BLaER1 (cell line): ENCODE data around the gene CFAP61.

Experiments used
- H3K27ac ChIP-seq: shearing (Covaris generic); formaldehyde crosslinking; 2 replicates; pipeline ENCODE4 v1.8.1; 2022
- H3K27me3 ChIP-seq: shearing (Covaris generic); formaldehyde crosslinking; 2 replicates; pipeline ENCODE4 v1.8.1; 2022
- H3K36me3 ChIP-seq: shearing (Covaris generic); formaldehyde crosslinking; 2 replicates; pipeline ENCODE4 v1.8.1; 2022
- H3K4me1 ChIP-seq: shearing (Covaris generic); formaldehyde crosslinking; 2 replicates; pipeline ENCODE4 v1.8.1; 2022
- H3K4me2 ChIP-seq: shearing (Covaris generic); formaldehyde crosslinking; 2 replicates; pipeline ENCODE4 v1.8.1; 2022
- H3K4me3 ChIP-seq: shearing (Covaris generic); formaldehyde crosslinking; 2 replicates; pipeline ENCODE4 v1.8.1; 2022
- H3K9ac ChIP-seq: shearing (Covaris generic); formaldehyde crosslinking; 2 replicates; pipeline ENCODE4 v1.8.1; 2022
- H3K9me3 ChIP-seq: shearing (Covaris generic); formaldehyde crosslinking; 2 replicates; pipeline ENCODE4 v1.8.1; 2022
- H4K20me1 ChIP-seq: shearing (Covaris generic); formaldehyde crosslinking; 2 replicates; pipeline ENCODE4 v1.8.1; 2022
- Cebpa-rat ChIP-seq: shearing (Covaris generic); IDR thresholded peaks from 2 replicates; pipeline ENCODE4 v1.8.1; 2022

Gene CFAP61

GRCh38 chr20:20065361-20065760 lies 13.0 kb downstream of the CFAP61 start:
- Histone ChIP-seq H3K9ac (no peak overlapping the region), H3K27me3 (no peaks in the 10 kb centered on the region), H3K4me2 (0 out of 2 replicates have a peak overlapping the region, but pooled peaks have one; percentile 21), H3K4me1 (peaks cover 19% of the 10 kb centered on the region), H3K4me3 (no peak overlapping the region), H3K9me3 (peaks cover 10% of the 10 kb centered on the region), H3K36me3 (no peaks in the 10 kb centered on the region), H4K20me1 (no peaks in the 10 kb centered on the region), H3K27ac (no peak overlapping the region)
- no peak for TF ChIP-seq Cebpa-rat

DNA sequence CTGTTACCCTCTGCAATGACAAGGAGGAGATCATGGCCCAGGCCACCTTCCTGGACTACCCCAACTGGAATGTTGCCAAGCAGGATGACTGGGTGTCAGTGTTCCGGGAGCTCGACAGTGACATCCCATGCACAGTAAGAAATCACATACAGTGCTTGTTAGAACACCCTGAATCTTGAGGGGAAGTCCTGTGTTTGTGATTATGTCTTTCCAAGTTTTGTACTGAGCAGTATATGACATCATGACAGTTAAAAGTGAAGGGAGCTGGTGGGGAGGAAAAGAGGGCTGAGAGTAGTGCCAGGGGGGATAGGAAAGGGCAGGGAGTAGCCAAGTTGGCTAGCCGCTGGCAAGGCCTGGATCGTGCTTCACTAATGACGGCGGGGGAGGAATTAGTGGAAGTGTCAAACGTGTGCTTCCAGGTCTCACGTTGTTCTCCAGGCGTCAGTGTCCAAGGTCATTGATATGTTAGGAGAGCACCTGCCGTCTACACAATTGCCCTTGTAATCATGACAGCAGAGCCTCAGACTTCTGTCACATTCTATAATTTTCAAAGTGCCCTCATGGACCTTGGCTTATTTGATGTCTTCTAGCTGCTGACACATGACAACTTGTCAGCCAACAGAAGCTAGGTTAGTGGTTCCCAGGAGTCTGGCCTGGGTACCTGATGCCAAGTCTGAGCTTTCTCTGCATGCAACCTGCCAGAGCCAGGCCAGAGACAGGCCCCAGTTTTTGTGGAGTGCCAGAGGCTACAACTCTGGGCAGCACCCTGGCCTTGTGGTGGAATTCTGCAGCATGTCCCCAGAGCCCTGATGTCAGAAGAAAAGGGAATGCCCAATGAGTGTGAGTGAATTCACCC lies 18.8 kb downstream of the CFAP61 start:
- Histone ChIP-seq H4K20me1 (no peaks in the 10 kb centered on the region), H3K4me1 (peaks cover 4% of the 10 kb centered on the region), H3K4me2 (no peak overlapping the region), H3K27me3 (no peaks in the 10 kb centered on the region), H3K27ac (no peak overlapping the region), H3K4me3 (no peak overlapping the region), H3K9me3 (no peaks in the 10 kb centered on the region), H3K9ac (no peak overlapping the region), H3K36me3 (no peaks in the 10 kb centered on the region)
- TF ChIP-seq Cebpa-rat, result no peak

GRCh38 chr20:20073801-20074371 lies 21.6 kb downstream of the CFAP61 start:
- Histone ChIP-seq H3K4me3 (no peak overlapping the region), H4K20me1 (no peaks in the 10 kb centered on the region), H3K4me2 (no peak overlapping the region), H3K36me3 (no peaks in the 10 kb centered on the region), H3K27ac (no peak overlapping the region), H3K4me1 (peaks cover 12% of the 10 kb centered on the region), H3K9me3 (no peaks in the 10 kb centered on the region), H3K27me3 (no peaks in the 10 kb centered on the region), H3K9ac (no peak overlapping the region)
- no peak for TF ChIP-seq Cebpa-rat

- Histone ChIP-seq H3K4me2 (no peak overlapping the region), H3K9ac (no peak overlapping the region), H3K36me3 (no peaks in the 10 kb centered on the region), H4K20me1 (no peaks in the 10 kb centered on the region), H3K4me3 (no peak overlapping the region), H3K4me1 (peaks cover 12% of the 10 kb centered on the region), H3K27me3 (no peaks in the 10 kb centered on the region), H3K9me3 (no peaks in the 10 kb centered on the region), H3K27ac (no peak overlapping the region)
- TF ChIP-seq Cebpa-rat, result no peak
These were observed 22.7 kb downstream of the CFAP61 start for GRCh38 chr20:20075032-20075431.

DNA sequence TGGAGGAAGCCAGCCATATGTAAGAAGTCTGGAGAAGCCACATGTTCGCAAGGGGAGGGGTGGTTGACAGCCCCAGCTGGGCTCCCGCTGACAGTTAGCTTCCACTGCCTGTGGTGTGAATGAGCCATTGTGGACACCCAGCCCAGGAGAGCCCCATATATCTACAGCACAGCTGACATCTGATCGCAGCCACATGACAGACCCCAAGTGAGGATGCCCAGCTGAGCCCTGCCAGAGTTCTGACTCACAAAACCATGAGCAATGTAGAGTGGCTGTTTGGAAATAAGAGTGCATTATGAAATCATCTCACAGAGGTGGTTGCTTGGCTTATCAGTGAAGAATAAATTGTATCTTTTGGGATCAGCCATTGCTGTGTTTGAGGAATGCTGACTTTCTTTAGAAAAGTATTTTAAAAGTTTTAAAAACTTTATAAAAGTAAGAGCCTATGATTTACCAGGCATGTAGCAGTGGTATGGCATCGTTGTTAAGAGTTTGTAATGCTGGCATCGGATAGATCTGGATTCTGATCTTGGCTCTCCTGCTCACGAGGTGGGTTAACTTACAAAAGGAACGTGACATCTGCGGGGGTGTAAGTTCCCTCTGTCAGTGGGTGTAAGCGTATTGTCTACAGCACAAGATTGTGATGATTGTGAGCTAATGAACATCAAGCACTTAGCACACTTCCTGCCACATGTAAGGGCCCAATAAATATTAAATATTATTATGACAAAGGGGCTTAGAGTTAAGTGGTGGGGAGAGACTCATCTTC lies 24.1 kb downstream of the CFAP61 start:
- Histone ChIP-seq H3K9me3 (no peaks in the 10 kb centered on the region), H3K36me3 (no peaks in the 10 kb centered on the region), H3K9ac (no peak overlapping the region), H4K20me1 (no peaks in the 10 kb centered on the region), H3K4me1 (peaks cover 12% of the 10 kb centered on the region), H3K4me3 (no peak overlapping the region), H3K27me3 (no peaks in the 10 kb centered on the region), H3K4me2 (peak overlapping the region; percentile 38; the same call in 1 of the 2 replicates), H3K27ac (no peak overlapping the region)
- no peak for TF ChIP-seq Cebpa-rat

DNA sequence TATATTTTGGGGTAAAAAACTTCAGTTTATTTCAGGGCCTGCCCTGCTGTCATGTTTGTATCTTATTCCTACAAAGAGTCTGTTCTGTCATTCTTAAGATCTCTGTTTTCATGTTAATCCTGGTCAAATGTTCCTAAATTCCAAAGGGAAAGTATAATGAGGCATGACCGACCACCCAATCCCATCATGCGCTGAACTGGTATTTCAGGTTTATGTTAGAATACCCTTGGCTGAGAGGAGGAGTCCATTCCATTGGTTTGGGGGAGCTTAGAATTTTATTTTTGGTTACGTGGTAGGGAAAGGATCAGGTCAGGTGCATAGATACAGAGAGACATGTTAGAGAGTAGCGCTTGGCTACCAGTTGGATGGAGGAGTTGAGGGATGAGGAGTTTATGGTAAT lies 25.7 kb downstream of the CFAP61 start:
- Histone ChIP-seq H3K9ac (no peak overlapping the region), H3K9me3 (no peaks in the 10 kb centered on the region), H3K27me3 (no peaks in the 10 kb centered on the region), H3K27ac (no peak overlapping the region), H3K4me2 (no peak overlapping the region), H3K4me3 (no peak overlapping the region), H3K4me1 (peaks cover 12% of the 10 kb centered on the region), H3K36me3 (no peaks in the 10 kb centered on the region), H4K20me1 (no peaks in the 10 kb centered on the region)
- TF ChIP-seq Cebpa-rat, result no peak

DNA sequence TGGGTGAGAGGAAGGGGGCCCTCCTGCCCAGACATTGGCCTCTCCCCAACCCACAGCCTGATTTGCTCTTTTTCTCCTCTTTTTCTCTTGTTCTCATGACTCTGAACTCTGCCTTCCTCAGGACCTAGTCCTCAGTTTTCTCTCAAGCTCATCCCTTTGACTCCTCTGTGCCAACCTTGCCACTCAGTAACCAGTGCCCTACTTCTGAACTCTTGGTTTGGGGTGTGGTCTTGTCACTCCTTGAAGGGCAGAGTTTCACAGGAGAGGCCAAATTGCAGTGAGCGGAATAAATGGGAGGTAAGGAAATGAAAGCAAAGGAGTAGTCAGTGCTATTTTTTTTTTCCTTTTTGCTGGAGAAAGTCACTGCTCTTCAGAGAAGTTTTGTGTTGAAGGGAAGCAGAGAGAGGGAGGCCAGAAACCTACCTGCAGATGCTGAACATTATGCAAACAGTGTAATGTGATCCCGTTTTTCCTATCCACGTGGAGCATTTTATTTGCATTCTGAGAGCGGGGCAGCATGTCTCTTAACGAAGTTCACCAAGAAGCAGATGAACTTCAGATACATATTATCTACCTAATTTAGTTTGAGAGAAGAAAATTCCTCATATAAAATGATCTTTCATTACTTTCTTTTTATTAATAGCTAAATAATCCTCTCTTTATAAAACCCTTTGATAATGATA lies 26.9 kb downstream of the CFAP61 start:
- no peaks in the 10 kb centered on the region for H3K9me3 ChIP-seq
- no peak overlapping the region for H3K4me2 ChIP-seq
- no peak overlapping the region for H3K9ac ChIP-seq
- no peak overlapping the region for H3K27ac ChIP-seq
- peaks cover 12% of the 10 kb centered on the region for H3K4me1 ChIP-seq
- H3K4me3 ChIP-seq, result no peak overlapping the region
- no peak for TF ChIP-seq Cebpa-rat
- no peaks in the 10 kb centered on the region for H3K36me3 ChIP-seq
- no peaks in the 10 kb centered on the region for H4K20me1 ChIP-seq
- H3K27me3 ChIP-seq, result no peaks in the 10 kb centered on the region

GRCh38 chr20:20083807-20084206 lies 31.5 kb downstream of the CFAP61 start:
- no peaks in the 10 kb centered on the region for H4K20me1 ChIP-seq
- H3K27ac ChIP-seq, result no peak overlapping the region
- peaks cover 7% of the 10 kb centered on the region for H3K4me1 ChIP-seq
- H3K4me3 ChIP-seq, result no peak overlapping the region
- no peaks in the 10 kb centered on the region for H3K36me3 ChIP-seq
- no peak for TF ChIP-seq Cebpa-rat
- no peak overlapping the region for H3K4me2 ChIP-seq
- H3K9ac ChIP-seq, result no peak overlapping the region
- H3K9me3 ChIP-seq, result no peaks in the 10 kb centered on the region
- no peaks in the 10 kb centered on the region for H3K27me3 ChIP-seq

DNA sequence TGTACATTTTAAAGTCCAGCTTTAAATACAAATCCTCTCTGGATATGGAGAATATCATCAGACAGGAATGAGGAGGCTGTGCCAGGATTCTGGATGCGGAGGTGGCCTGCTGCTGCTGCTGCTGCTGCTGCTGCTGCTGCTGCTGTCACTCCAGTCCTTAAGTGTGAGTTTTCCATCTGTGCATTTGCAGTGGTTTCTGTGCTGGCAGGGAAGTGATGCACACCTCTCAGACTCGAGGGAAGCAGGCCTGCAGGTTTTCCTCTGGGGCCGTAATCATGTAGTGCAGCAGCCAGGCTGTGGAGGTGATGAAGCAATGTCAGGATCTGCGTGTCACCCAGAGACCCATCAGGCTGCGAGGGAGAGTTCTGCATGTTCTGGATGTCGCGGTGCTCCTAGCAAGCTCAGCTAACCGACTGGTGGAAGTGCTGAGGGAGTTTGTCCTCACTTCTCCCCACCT lies 32.0 kb downstream of the CFAP61 start:
- Histone ChIP-seq H3K4me3 (no peak overlapping the region), H3K9me3 (no peaks in the 10 kb centered on the region), H3K4me2 (no peak overlapping the region), H4K20me1 (no peaks in the 10 kb centered on the region), H3K27me3 (no peaks in the 10 kb centered on the region), H3K36me3 (no peaks in the 10 kb centered on the region), H3K9ac (no peak overlapping the region), H3K27ac (no peak overlapping the region), H3K4me1 (peaks cover 12% of the 10 kb centered on the region)
- no peak for TF ChIP-seq Cebpa-rat
